Activated T-cell treated with anti-CD3 and anti-CD28 coated beads, Interleukin-2, amount 50 U/mL, for 1 hour (primary cell): ENCODE measurements around the gene AFMID.
A peak's percentile ranks its signal among the peaks of the same experiment; 100 is the strongest.
"Not testable (repeated sequence)": the region's sequence is repeated elsewhere in the genome, so short reads cannot be mapped to it uniquely, and the experiment has no call there.

ENCODE experiments used
- DNase-seq: peaks from one replicate; pipeline ENCODE4 v3.0.0-alpha.2; 2020

AFMID gene

GRCh38 chr17:78154903-78155811, 32.0 kb upstream of the AFMID start:
- DNase-seq: no peak

GRCh38 chr17:78159575-78160158, 27.5 kb upstream of the AFMID start:
- no peak for DNase-seq

GRCh38 chr17:78163881-78164747, 23.0 kb upstream of the AFMID start:
- no peak for DNase-seq

GRCh38 chr17:78164748-78165607, 22.2 kb upstream of the AFMID start:
- no peak for DNase-seq

GRCh38 chr17:78166416-78166815, 20.7 kb upstream of the AFMID start:
- no peak for DNase-seq

GRCh38 chr17:78168242-78168902, 18.8 kb upstream of the AFMID start, which contains the start of gene SYNGR2:
SYNGR2 (plus strand) TSS chr17:78168581; CDS start chr17:78168617, 36 bp downstream.
- DNase-seq: peak; percentile 90

- DNase-seq: peak; percentile 61
These were observed 18.0 kb upstream of the AFMID start for GRCh38 chr17:78168903-78169793.

- DNase-seq: no peak
These were observed 16.2 kb upstream of the AFMID start for GRCh38 chr17:78170692-78171590.

- DNase-seq: not testable (repeated sequence)
These were observed 15.4 kb upstream of the AFMID start for GRCh38 chr17:78171591-78172248.

GRCh38 chr17:78172249-78173051, 14.7 kb upstream of the AFMID start:
- DNase-seq: no peak

GRCh38 chr17:78173097-78173715, 14.0 kb upstream of the AFMID start:
- DNase-seq: peak; percentile 32

- no peak for DNase-seq
These were observed 12.8 kb upstream of the AFMID start for GRCh38 chr17:78174346-78174869.

- DNase-seq: no peak
These were observed 12.1 kb upstream of the AFMID start for GRCh38 chr17:78174870-78175642.

GRCh38 chr17:78175643-78175981, 11.6 kb upstream of the AFMID start:
- no peak for DNase-seq

- DNase-seq: peak; percentile 83
These were observed 10.6 kb upstream of the AFMID start for GRCh38 chr17:78176548-78177025.

GRCh38 chr17:78179372-78179771, 7.8 kb upstream of the AFMID start:
- no peak for DNase-seq
